Measurements from ENCODE around the gene CHST3.

CHST3 gene

GRCh38 chr10:72034761-72035160, 70.6 kb downstream of the CHST3 start:
- H3K27ac ChIP-seq: no peak overlapping the region
- TF ChIP-seq ZFX (IDR thresholded peaks at IDR 0.05): no peak

- no peak overlapping the region for H3K27ac ChIP-seq
- TF ChIP-seq, protein P1, sequence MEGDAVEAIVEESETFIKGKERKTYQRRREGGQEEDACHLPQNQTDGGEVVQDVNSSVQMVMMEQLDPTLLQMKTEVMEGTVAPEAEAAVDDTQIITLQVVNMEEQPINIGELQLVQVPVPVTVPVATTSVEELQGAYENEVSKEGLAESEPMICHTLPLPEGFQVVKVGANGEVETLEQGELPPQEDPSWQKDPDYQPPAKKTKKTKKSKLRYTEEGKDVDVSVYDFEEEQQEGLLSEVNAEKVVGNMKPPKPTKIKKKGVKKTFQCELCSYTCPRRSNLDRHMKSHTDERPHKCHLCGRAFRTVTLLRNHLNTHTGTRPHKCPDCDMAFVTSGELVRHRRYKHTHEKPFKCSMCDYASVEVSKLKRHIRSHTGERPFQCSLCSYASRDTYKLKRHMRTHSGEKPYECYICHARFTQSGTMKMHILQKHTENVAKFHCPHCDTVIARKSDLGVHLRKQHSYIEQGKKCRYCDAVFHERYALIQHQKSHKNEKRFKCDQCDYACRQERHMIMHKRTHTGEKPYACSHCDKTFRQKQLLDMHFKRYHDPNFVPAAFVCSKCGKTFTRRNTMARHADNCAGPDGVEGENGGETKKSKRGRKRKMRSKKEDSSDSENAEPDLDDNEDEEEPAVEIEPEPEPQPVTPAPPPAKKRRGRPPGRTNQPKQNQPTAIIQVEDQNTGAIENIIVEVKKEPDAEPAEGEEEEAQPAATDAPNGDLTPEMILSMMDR (conservative IDR thresholded peaks at IDR 0.05): no peak
- no peak for TF ChIP-seq ZFX (IDR thresholded peaks at IDR 0.05)
These were observed 71.2 kb downstream of the CHST3 start for GRCh38 chr10:72035252-72035887.

DNA sequence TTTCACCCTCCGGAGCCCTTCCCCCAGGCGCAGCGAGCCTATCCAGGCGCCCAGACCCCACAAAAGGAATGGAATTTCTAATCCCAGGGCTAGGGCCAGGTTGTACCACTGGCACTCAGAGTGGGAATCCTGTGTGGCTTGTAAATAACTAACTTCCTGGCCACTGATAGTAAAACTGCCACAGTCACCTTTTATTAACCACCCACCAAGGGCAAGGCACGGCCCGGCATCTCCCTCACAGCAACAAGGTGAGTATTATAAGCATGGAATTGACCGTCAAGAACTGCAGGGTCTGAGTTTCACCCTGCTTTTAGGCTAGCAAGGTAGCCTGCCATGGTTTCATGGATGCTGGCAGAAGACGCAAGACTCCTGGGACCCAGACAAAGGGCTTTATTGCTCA, 73.1 kb downstream of the CHST3 start:
- no peak for TF ChIP-seq ZFX (IDR thresholded peaks at IDR 0.05)
- TF ChIP-seq, protein P1 (conservative IDR thresholded peaks at IDR 0.05): no peak

DNA sequence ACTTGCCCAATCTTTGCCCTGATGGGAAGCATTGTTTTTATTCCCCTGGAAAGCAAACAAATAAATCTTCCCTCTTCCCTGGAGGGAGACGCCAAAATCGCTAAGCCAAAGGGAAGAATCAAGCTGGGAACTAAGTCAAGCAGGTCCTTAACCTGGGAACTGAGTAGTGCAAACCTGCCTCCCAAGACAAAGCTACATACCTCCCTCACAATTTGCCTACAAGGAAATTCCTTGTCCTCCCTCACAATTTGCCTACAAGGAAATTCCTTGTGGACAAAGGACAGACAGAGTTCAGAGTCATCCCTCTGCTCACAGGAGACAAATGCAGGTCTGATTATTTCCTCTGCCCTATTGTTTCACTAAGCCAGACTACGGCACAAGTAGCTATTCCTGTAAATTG, 73.6 kb downstream of the CHST3 start:
- TF ChIP-seq, protein P1 (conservative IDR thresholded peaks at IDR 0.05): no peak
- no peak for TF ChIP-seq ZFX (IDR thresholded peaks at IDR 0.05)

More for the DNA sequence above, 73.1 kb downstream of the CHST3 start:
- H3K27ac ChIP-seq: no peak overlapping the region

GRCh38 chr10:72038458-72039001, 74.3 kb downstream of the CHST3 start:
- H3K27ac ChIP-seq: no peak overlapping the region
- TF ChIP-seq, protein P1 (conservative IDR thresholded peaks at IDR 0.05): no peak
- TF ChIP-seq ZFX (IDR thresholded peaks at IDR 0.05): no peak

More for the DNA sequence above, 73.6 kb downstream of the CHST3 start:
- no peak overlapping the region for H3K27ac ChIP-seq

- TF ChIP-seq ZFX (IDR thresholded peaks at IDR 0.05): no peak
- TF ChIP-seq, protein P1 (conservative IDR thresholded peaks at IDR 0.05): no peak
- no peak overlapping the region for H3K27ac ChIP-seq
These were observed 75.2 kb downstream of the CHST3 start for GRCh38 chr10:72039377-72039776.

GRCh38 chr10:72041491-72041890, 77.3 kb downstream of the CHST3 start:
- no peak for TF ChIP-seq ZFX (IDR thresholded peaks at IDR 0.05)
- TF ChIP-seq, protein P1 (conservative IDR thresholded peaks at IDR 0.05): no peak
- no peak overlapping the region for H3K27ac ChIP-seq

Data from C4-2B (cell line).